Esophagus squamous epithelium (tissue), 5 donors: ENCODE measurements around the gene TRAPPC4. TPM values are rescaled to one million over a fixed set of nuclear protein-coding genes. Genes with fewer than 3 reads are reported as not detected.

ENCODE experiments used
- DNase-seq: peaks from one replicate; lab custom pipeline; 2025; lab: John Stamatoyannopoulos, UW
- H3K27ac ChIP-seq, 4 donors: fragments of 200-600 bp; sonication (generic); one replicate each; pipeline ENCODE4 v1.5.1; 2016 to 2019; ENCODE audit warnings: mild to moderate bottlenecking in 1 of 4
- H3K27me3 ChIP-seq, 4 donors: fragments of 200-600 bp; sonication (generic); 1 replicate in 3 of 4; 2 replicates in 1 of 4; pipeline versions ENCODE4 v1.5.1 to v1.6.0; 2017 to 2021; ENCODE audit warnings: antibody characterized with exemption in 1 of 4
- H3K36me3 ChIP-seq, 3 donors: fragments of 200-600 bp; sonication (generic); one replicate each; pipeline ENCODE4 v1.5.1; 2016 to 2019
- H3K4me1 ChIP-seq, 3 donors: fragments of 200-600 bp; sonication (generic); one replicate each; pipeline ENCODE4 v1.5.1; 2017 to 2019
- H3K4me3 ChIP-seq, 4 donors: fragments of 200-600 bp; sonication (generic); 1 replicate in 3 of 4; 2 replicates in 1 of 4; pipeline ENCODE4 v1.5.1; 2016 to 2019; ENCODE audit warnings: mild to moderate bottlenecking in 2 of 4, moderate library complexity in 1 of 4
- H3K9me3 ChIP-seq, 3 donors: fragments of 200-600 bp; sonication (generic); one replicate each; pipeline ENCODE4 v1.5.1; 2016 to 2019
- CTCF ChIP-seq, 6 experiments: fragments of 450-650 bp in 4 of 6; fragments of 200-600 bp in 2 of 6; sonication (generic) in 2 of 6; IDR thresholded peaks; one replicate each; pipeline ENCODE4 v1.5.1; 2016 to 2019; ENCODE audit warnings: antibody characterized with exemption in 6 of 6, mild to moderate bottlenecking in 4 of 6, moderate library complexity in 4 of 6
- POLR2A ChIP-seq, 4 donors: fragments of 450-650 bp; IDR thresholded peaks; one replicate each; pipeline ENCODE4 v1.6.1; 2017; ENCODE audit warnings: antibody characterized with exemption in 4 of 4, mild to moderate bottlenecking in 4 of 4, moderate library complexity in 3 of 4
- WGBS, 2 donors: methylation state at CpG; one replicate each; pipeline ENCODE4 v1.1.5; 2018; 5-methylcytosine and 5-hydroxymethylcytosine counted together
- intact Hi-C: fragments of 100-400 bp; cut with DNase I; formaldehyde crosslinking; loops from one replicate; pipeline ENCODE4 v1.15.0; 2022
- total RNA-seq, 4 donors: library from RNA; depleted of rRNA; stranded (reverse); fragments of >200 nt; gene quantifications; one replicate each; pipeline ENCODE4 v1.1.0, GENCODE V29; 2016
- donor health status: DM: yes; HTN: yes; CAD: no.

The TRAPPC4 gene
- total RNA-seq, 4 donors from 2014 or later: 26.5 to 44.4 (median 41.2) TPM

GRCh38 chr11:119025978-119026766 is 7.6 kb downstream of the TRAPPC4 start:
- H3K36me3 ChIP-seq: peaks cover 0 to 69% (median 13%) of the 10 kb centered on the region in 3 donors
- no peak for DNase-seq
- no peaks in the 10 kb centered on the region for H3K27me3 ChIP-seq
- intact Hi-C loops: no loop called here
- no peak overlapping the region for H3K4me3 ChIP-seq
- no peak for TF ChIP-seq CTCF (IDR thresholded peaks at IDR 0.05)
- TF ChIP-seq POLR2A (IDR thresholded peaks at IDR 0.05): no peak
- H3K27ac ChIP-seq: no peak overlapping the region
- no peaks in the 10 kb centered on the region for H3K9me3 ChIP-seq
- H3K4me1 ChIP-seq: peaks cover 12 to 58% (median 19%) of the 10 kb centered on the region in 3 donors
- 82 to 84% methylated on average over 8 to 13 of the region's 16 CpGs for WGBS, 2 donors

GRCh38 chr11:119026970-119027369 is 8.4 kb downstream of the TRAPPC4 start:
- Histone ChIP-seq H3K36me3 (peaks cover 0 to 61% (median 13%) of the 10 kb centered on the region in 3 donors), H3K4me1 (peaks cover 12 to 53% (median 19%) of the 10 kb centered on the region in 3 donors), H3K27ac (no peak overlapping the region), H3K27me3 (no peaks in the 10 kb centered on the region), H3K9me3 (no peaks in the 10 kb centered on the region), H3K4me3 (no peak overlapping the region)
- intact Hi-C loops: no loop called here
- WGBS, 2 donors: 83 to 100% methylated on average over 1 of the region's 2 CpGs
- TF ChIP-seq POLR2A (IDR thresholded peaks at IDR 0.05): no peak
- TF ChIP-seq CTCF (IDR thresholded peaks at IDR 0.05): no peak
- no peak for DNase-seq

- Histone ChIP-seq H3K4me3 (no peak overlapping the region), H3K27ac (no peak overlapping the region), H3K36me3 (peaks cover 0 to 53% (median 13%) of the 10 kb centered on the region in 3 donors), H3K27me3 (no peaks in the 10 kb centered on the region), H3K4me1 (peaks cover 12 to 48% (median 19%) of the 10 kb centered on the region in 3 donors), H3K9me3 (no peaks in the 10 kb centered on the region)
- no peak for DNase-seq
- 100% methylated on average over 3 of the region's 9 CpGs; no CpG with 5 or more reads in 1 of the 2 donors for WGBS, 2 donors
- TF ChIP-seq CTCF (IDR thresholded peaks at IDR 0.05) (no peak), POLR2A (IDR thresholded peaks at IDR 0.05) (no peak)
- intact Hi-C loops: no loop called here
Observed at GRCh38 chr11:119027561-119028345, 9.2 kb downstream of the TRAPPC4 start.

DNA sequence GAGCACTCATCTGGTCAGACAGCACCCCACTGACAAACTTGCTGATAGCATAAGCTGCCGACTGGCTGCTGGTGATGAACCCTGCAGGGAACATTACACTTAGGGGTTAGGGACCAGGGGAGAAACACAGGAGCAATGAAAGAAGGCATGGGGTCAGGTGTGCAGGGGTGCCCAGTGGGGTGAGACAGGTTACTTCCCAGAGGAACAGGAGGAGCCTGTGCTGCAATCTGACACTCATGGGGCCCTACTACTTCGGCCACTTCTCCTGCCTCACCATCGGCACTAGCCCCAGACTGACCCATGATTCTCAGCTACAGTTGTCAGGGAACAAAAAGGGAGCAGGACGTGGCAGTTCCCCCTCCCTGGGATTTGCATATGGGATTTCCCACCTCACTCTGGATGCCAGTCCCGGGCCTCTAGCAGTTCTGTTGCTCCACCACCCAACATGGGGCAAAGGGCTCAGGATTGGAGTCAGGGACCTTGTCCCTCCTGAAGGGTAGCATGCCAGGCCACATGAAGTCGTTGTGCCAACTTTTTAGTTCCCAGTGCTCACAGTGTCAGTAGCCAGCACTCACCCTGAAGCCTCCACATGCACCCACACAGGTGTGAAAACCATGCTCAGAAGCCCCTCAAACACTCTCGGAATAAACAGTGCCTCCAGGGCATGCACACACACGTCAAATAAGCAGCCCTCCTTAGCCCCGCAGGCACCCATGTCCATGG is 9.9 kb downstream of the TRAPPC4 start:
- WGBS, 2 donors: 75 to 83% methylated on average over 8 to 9 of the region's 9 CpGs
- no peak for DNase-seq

More for the DNA sequence above, 9.9 kb downstream of the TRAPPC4 start:
- Histone ChIP-seq H3K4me1 (peaks cover 12 to 43% (median 19%) of the 10 kb centered on the region in 3 donors), H3K27ac (peak overlapping the region in 1 of 4 donors; percentile 94), H3K27me3 (no peaks in the 10 kb centered on the region), H3K9me3 (no peaks in the 10 kb centered on the region), H3K36me3 (peaks cover 0 to 47% (median 9%) of the 10 kb centered on the region in 3 donors), H3K4me3 (no peak overlapping the region)
- no peak for TF ChIP-seq POLR2A (IDR thresholded peaks at IDR 0.05)
- TF ChIP-seq CTCF (IDR thresholded peaks at IDR 0.05): no peak
- intact Hi-C loops: no loop called here
